Measurements from ENCODE around the gene GID4.

- no peak for TF ChIP-seq CTCF (IDR thresholded peaks at IDR 0.05 in 4 of 5, conservative IDR thresholded peaks at IDR 0.05 in 1 of 5)
- no peak for TF ChIP-seq POLR2A (IDR thresholded peaks at IDR 0.05)
These were observed 16.4 kb downstream of the GID4 start for GRCh38 chr17:18055597-18055996.
